ENCODE measurements around the gene RNFT2. TPM values are rescaled to one million over a fixed set of nuclear protein-coding genes. Genes with fewer than 3 reads are reported as not detected.

Gene RNFT2
- polyA plus RNA-seq, 4 donors: 4.7 to 6.2 (median 4.9) TPM

GRCh38 chr12:116894913-116895312 lies 156.8 kb downstream of the RNFT2 start:
- DNase-seq (ENCODE audit: low read depth in 4 of 4, low spot score in 3 of 4): no peak

- DNase-seq (ENCODE audit: low read depth in 4 of 4, low spot score in 3 of 4): no peak
These were observed 158.4 kb downstream of the RNFT2 start for GRCh38 chr12:116896411-116896924.

- DNase-seq (ENCODE audit: low read depth in 4 of 4, low spot score in 3 of 4): no peak
These were observed 159.4 kb downstream of the RNFT2 start for GRCh38 chr12:116897476-116897875.

GRCh38 chr12:116898669-116899068 lies 160.6 kb downstream of the RNFT2 start:
- no peak for DNase-seq (ENCODE audit: low read depth in 4 of 4, low spot score in 3 of 4)

- no peak for DNase-seq (ENCODE audit: low read depth in 4 of 4, low spot score in 3 of 4)
These were observed 163.5 kb downstream of the RNFT2 start for GRCh38 chr12:116901612-116902011.

Other genes with a start within 250 kb of the RNFT2 start
- 10 to 100 TPM in 1 of 4 donors, 1 to 10 TPM in 3; 3.6 to 11.1 (median 8.0) TPM for gene MAP1LC3B2, start 178.9 kb upstream of the RNFT2 start, polyA plus RNA-seq (ENCODE audit: insufficient read length in 4 of 4)
- gene SPRING1, start 246 bp upstream of the RNFT2 start, polyA plus RNA-seq (ENCODE audit: insufficient read length in 4 of 4): 10 to 100 TPM; 35.3 to 39.9 (median 37.3) TPM
- gene HRK, start 143.1 kb downstream of the RNFT2 start, polyA plus RNA-seq (ENCODE audit: insufficient read length in 4 of 4): under 1 TPM; 0.24 to 0.65 (median 0.45) TPM
- gene FBXW8, start 172.6 kb downstream of the RNFT2 start, polyA plus RNA-seq (ENCODE audit: insufficient read length in 4 of 4): 10 to 100 TPM; 22.1 to 25.6 (median 23.7) TPM